ENCODE measurements around the gene ITSN2.
"Not testable (repeated sequence)": the region's sequence is repeated elsewhere in the genome, so short reads cannot be mapped to it uniquely, and the experiment has no call there.

Gene ITSN2

DNA sequence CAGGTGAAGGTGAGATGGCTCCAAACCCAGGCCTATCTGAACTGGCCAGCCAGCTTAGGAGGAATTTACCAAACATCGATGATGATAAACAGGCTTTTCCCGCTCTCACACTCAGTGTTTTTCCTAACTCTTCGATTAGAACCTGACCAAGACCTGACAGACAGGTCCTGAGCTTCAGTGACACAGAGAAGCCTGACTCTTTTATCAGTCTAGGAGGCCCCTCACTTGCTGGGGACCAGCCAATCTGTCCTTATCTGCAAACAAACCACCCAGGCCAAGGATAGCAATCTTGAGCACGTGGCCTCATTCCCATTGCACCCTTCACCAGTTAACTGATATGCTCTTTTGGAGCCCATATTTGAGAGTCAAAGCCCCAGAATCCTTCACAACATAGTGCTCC lies 1.9 kb upstream of the ITSN2 start:
- no peak for DNase-seq

DNA sequence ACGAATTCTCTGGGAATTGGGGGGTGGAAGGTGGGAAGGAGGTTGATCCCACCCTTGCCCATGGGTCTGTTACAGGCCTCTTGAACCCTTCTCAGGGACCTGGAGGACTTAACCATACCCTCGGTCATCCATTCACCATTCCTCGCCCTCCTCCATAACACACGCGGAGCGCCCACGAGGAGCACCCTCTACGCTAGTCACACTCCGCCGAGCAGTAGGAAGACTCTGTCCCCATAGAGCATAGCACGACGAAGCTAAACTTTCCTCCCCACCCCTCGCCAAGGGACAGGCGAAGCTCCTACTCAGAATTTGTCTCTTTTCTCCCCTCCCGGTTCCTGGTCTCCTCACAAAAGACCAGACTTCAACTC lies 611 bp upstream of the ITSN2 start:
- DNase-seq: no peak

GRCh38 chr2:24359129-24360049 lies 947 bp downstream of the ITSN2 start:
- peak; percentile 2 for DNase-seq

DNA sequence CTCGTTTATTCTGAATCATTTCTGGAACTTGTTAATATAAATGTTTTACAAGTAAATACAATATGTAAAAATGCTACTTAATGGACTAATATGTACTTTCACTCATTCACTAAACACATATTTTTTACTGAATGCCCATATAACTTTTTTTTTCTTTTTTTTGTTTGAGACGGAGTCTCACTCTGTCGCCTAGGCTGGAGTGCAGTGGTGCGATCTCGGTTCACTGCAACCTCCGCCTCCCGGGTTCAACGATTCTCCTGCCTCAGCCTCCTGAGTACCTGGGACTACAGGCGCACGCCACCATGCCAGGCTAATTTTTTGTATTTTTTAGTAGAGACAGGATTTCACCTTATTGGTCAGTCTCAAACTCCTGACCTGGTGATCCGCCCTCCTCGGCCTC lies 2.6 kb downstream of the ITSN2 start:
- DNase-seq: not testable (repeated sequence)

- DNase-seq: not testable (repeated sequence)
These were observed 3.2 kb downstream of the ITSN2 start for GRCh38 chr2:24357115-24357514.

DNA sequence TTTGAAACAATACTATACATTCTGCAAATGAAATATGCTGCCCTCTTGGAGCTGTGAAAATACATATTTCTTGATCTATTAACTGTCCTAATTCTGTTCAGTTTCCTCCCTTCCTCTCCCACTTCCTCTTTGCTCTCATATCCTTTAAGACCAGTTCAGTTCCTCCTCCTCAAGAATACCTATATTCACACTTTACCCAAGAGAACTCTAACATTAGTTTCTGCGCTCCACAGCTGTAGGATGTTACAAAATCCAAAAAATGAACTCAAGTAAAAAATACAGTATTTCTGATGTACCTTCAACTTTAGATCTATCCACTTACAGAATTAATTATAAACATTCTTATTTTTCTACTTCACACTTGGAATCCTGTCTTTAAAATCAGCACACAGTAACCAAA lies 5.4 kb downstream of the ITSN2 start:
- no peak for DNase-seq

DNA sequence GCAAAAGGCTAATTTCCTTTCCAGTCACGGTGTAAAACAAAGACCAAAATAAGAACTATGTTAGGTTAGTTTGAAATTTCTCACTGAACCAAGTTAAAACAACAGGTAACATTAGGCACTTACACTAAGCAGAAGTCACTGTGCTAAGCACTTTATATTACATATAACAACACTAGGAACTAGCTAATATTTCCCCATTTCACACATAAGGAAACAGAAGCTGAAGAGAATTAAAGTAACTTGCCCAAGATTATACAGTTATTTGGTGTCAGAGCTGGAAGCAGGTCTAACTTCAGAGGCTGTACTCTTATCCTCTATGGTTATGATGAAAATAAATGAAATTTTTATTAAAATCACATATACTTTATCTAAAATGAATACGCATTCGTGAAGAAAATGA lies 5.9 kb downstream of the ITSN2 start:
- no peak for DNase-seq

DNA sequence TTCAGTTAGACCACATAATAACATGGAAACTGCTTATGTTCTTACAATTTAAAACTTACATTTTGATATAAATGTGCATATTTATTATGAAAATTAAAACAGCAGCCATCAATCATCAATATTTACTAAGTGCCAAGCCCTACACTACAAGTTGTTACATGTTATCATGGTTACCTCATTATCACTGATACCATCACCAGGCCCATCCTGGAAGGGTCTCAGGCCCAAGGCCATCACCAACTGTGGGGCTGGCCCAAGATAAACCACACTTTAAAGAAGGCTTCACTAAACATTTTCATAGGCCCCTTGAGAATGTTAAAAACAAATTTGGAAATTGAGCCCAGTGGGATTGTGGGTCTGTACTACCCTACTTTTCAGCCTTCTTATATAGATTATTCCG lies 6.4 kb downstream of the ITSN2 start:
- no peak for DNase-seq

- DNase-seq: no peak
These were observed 7.0 kb downstream of the ITSN2 start for GRCh38 chr2:24353364-24353763.

- DNase-seq: no peak
These were observed 7.7 kb downstream of the ITSN2 start for GRCh38 chr2:24352664-24353063.

DNA sequence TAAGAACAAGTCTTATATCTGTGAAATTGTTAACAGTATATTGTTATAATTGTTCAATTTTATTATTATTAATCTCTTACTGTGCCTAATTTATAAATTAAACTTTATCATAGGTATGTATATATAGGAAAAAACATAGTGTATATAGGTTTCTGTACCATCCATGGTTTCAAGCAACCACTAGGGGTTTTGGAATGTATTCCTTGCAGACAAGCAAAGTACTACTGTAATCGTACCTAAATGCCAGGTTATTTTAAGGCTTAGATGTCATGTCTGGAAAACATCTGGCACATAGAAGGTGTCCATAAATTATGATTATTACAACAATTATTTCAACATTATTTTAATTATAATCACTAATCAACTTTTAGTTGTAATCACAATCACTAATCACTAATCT lies 8.4 kb downstream of the ITSN2 start:
- no peak for DNase-seq

GRCh38 chr2:24351627-24351938 lies 8.8 kb downstream of the ITSN2 start:
- DNase-seq: no peak

DNA sequence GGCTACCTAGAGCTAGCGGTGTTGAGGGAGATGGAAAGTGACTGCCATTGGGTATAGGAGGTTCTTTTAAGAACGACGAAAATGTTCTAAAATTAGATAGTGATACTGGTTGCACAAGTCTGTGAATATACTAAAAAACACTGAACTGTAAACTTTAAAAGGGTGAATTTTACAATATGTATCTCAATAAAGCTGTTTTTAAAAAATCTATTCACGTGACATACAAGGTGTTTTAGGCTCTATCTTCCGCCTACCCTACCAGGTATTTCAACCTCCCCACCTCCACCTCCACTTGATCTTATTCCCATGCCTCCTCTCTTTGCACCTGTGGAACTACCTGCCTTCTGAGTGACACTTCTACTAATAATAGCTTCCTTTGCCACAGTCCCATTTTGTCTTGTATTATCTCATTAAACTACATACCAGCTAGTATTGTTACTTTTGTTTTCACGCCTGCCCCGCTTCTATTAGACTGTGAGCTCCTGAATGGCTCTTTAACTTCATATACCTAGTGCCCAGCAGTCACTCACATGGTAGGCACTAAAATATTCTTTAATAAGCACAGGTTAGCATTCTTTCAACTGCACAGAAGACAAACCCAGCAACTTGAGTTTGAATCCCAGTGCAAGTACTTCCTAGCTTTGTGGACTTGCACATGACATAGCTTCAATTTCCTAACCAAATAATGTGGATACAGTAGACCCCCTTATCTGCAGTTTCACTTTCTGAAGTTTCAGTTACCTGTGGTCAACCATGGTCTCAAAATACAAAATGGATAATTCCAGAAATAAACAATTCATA lies 9.3 kb downstream of the ITSN2 start:
- no peak for DNase-seq

GRCh38 chr2:24349097-24349496 lies 11.2 kb downstream of the ITSN2 start:
- no peak for DNase-seq

- DNase-seq: no peak
These were observed 14.4 kb downstream of the ITSN2 start for GRCh38 chr2:24345937-24346336.

DNA sequence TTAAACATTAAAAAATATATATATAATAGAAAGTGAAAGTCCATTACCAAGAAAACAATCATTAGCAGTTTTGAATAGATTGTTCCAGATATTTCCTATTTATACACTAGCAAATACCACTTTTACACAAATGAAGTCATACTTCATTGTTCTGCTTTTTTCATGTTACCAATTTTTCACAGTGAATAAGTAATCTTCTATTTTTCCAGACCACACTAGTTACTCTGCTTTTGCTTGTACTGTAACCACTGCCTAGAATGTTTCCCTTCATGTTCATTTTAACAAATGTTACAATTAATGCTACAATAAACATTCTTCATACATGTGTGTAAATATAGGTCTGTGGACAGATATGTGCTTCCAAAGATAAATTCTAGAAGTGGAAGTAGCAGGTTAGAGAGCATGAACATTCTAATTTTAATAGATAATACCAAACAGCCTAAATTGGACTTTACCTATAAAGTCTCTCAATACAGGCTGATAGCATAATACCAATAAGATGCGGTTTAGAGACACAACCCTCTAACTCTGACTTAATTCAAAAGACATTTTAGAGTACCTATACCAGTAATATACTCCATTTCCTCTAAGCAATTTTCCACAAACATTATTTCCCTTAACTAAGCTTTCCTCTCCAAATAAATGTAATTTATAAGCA lies 17.0 kb downstream of the ITSN2 start:
- no peak for DNase-seq

DNA sequence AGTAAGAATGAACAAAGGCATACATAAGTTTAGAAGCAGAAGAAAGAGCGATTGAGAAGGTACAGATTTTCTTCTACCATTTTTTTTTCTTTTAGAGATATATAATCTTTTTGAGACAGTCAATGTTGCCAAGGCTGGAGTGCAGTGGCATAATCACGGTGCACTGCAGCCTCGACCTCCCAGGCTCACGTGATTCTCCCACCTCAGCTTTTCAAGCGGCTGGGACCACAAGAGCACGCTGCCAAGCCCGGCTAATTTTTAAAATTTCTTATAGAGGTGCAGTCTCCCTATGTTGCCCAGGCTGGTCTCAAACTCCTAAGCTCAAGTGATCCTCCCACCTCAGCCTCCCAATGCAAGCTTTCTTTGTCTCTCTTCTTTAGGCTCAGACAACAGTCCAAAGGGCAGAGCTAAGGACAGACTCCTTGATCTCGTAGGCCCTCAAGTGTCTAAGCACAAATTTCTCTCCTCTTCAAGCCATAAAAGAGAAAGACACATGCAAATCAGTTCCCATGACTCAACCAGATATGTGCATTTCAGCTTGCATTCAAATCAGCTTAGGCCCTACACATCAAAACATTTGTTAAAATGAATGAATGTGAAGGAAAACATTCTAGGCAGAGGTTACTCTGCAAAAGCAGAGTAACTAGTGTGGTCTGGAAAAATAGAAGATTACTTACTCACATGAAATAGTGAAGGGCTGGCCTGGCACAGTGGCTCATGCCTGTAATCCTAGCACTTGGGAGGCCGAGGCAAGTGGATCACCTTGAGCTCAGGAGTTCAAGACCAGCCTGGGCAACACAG lies 18.0 kb downstream of the ITSN2 start:
- DNase-seq: no peak

DNA sequence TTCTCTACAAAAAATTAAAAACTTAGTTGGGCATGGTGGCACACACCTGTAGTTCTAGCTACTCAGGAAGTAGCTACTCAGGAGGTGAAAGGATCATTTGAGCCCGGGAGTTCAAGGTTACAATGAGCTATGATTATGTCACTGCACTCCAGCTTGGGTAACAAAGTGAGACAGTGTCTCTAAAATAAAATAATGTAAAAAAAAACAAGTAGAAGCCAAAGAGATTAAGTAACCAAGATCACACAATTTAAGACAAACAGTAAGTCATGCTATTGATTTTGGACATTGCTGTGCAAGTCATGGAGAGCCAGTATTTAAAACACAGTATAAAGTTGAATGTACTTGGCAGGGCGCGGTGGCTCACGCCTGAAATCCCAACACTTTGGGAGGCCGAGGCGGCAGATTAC lies 20.5 kb downstream of the ITSN2 start:
- no peak for DNase-seq

- not testable (repeated sequence) for DNase-seq
These were observed 21.2 kb downstream of the ITSN2 start for GRCh38 chr2:24339098-24339497.

DNA sequence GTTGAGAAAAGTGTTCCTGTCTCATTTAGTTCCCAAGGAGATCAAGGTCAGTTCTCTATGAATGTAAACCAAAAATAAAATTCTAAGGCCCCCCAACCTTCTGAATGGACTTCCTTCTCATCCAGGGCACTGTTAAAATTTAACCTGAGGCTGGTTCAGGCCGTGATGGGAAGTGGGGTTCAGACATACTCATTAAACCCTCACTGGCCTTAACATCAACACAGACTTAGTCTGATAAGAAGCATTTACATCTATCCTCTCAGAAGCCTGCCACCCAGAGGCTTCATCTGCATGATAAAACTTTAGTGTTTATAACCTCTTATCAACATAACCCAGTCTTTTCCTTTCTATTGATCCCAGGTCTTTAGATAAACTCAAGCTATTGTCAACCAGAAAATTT lies 22.4 kb downstream of the ITSN2 start:
- DNase-seq: no peak

DNA sequence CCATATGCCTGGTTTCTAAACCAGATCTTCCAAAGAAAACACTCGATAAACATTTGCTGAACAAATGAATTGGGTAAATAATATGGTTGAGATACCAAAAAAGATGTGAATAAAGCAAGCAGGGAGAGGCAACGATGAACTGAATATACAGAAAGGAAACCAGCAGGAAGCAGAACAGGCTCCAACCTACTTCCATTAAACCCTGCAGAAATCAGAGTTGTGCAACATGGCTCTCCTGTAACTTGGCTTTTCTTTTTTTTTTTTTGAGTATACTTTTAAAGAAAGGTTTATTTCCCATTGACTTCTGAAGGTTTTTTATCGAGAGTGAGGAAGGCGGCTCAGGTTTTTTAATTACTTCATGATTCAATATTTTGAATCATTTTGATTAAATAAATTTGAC lies 23.5 kb downstream of the ITSN2 start:
- DNase-seq: no peak

DNA sequence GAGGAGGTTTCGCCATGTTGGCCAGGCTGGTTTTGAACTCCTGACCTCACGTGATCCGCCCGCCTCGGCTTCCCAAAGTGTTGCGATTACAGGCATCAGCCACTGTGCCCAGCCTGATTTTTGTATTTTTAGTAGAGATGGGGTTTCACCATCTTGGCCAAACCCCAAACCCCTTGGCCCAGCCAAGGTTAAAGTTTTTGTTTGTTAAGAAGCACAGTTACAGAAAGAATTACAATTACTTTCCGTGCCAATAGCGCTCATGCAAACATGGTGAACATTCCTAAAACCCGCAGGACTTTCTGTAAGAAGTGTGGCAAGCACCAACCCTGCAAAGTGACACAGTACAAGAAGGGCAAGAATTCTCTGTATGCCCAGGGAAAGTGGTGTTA lies 26.1 kb downstream of the ITSN2 start:
- no peak for DNase-seq
